GM21360 (cell line): ENCODE measurements around the gene AFF2.

Source experiments
- ATAC-seq: cut with Tn5 transposase; IDR thresholded peaks from one replicate; pipeline ENCODE4 v1.9.1; 2021; ENCODE audit warnings: mild to moderate bottlenecking, moderate library complexity; ENCODE audit not compliant: unreplicated experiment

The AFF2 gene

DNA sequence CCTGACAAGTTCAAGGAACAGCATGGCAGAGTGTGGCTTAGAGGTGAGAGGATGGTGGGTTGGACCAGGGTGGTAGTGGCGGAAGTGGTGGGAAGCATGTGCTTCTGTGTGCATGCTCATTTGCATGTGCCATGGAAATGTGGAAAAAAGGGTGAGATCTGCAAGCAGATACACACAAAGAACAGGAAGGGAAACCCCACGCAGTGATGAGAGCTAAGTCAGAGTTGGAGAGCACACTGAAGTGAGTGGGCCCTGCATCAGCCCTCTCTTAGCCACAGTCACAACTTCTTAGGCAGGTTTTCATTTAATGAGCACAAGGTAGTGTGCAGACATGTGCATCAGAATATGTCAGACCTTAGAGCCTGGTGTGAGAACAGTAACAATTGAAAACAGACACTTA lies 483.8 kb downstream of the AFF2 start:
- ATAC-seq, result no peak

- no peak for ATAC-seq
Observed at GRCh38 chrX:148991502-148991901, 491.1 kb downstream of the AFF2 start.

GRCh38 chrX:148995661-148996060 lies 495.2 kb downstream of the AFF2 start:
- ATAC-seq, result no peak

DNA sequence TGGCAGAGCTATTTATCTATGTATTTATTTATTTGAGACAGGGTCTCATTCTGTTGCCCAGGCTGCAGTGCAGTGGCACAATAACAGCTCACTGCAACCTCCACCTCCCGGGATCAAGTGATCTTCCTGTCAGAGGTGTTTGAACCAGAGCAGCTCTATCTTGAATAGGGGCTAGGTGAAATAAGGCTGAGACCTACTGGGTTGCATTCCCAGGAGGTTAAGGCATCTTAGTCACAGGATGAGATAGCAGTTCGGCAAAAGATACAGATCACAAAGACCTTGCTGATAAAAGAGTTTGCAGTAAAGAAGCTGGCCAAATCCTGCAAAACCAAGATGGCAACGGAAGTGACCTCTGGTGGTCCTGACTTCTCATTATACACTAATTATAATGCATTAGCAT lies 501.9 kb downstream of the AFF2 start:
- no peak for ATAC-seq

DNA sequence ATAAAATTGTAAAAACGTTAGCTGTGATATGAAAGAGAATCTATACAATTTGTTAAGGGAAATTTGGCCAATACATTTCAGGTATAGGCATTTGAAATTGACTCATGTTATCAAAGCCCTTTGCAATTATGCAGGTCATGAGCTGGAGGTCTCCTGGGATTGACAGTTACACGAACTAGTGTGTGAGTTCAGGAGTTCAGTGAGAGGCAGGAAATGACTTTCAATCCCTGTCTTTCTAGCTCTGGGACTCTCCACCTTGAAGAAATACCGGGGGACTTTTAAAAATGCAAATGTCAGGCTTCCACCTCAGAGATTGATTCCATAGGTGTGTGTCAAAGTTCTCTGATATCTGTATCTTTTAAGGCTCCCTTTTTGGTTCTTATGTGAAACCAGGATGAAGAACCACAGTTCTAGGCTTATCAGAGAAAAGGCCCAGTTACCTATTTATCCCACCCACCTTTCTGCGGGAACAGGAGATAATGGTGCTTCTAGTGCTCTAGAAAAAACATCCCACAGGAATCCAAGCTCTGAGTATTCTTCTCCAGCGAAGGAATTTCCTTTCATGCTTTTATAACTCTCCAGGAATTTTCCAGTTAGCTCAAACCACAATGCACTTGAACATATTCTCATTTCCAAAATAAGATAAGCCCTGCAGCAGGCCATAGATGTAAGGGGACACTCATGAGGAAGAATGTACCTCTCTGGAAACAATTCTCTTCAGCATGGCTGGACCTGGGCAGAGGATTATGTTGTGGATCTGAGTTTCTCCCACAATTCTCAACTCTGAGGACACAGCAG lies 503.6 kb downstream of the AFF2 start:
- ATAC-seq, result no peak

GRCh38 chrX:149004936-149005335 lies 504.5 kb downstream of the AFF2 start:
- ATAC-seq, result no peak

GRCh38 chrX:149006235-149006634 lies 505.8 kb downstream of the AFF2 start:
- ATAC-seq, result no peak

GRCh38 chrX:149007423-149007822 lies 507.0 kb downstream of the AFF2 start:
- no peak for ATAC-seq

DNA sequence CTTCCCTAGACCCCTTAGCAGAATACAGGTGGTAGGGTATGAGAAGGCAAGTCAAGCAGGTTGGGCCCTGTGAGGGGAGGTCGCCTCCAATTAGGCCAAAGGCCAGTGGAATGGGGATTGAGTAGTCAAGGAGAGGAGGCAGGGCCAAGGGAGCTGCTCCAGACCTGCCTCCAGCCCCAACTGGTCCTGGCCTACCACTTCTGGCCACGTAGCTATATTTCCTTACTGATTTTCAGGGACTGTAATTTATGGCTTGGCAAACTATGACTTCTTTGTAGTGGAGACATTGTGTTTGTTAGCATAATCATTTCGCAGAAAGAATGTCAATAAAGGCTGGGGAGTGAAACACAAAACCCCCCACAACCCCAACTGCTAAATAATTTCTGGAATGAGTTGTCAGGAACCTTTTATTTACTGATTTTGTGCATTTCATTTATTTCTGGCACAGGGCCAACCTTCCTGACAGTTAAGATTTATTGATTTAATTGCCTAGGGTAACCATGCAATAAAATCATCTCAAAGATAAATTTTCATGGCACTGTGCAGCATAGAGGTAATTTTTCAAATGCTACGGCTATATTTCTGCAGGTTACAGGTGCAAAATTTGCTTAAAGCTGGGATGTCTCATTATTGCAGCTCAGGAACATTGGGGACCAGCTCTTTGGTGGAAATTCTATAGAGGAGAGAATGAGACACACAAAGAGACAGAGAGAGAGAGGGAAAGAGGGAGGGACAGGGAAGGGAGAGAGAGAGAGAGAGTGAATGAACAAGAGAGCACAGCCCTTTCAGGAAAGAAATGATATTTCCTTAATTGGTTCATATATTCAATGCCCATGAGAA lies 509.8 kb downstream of the AFF2 start:
- no peak for ATAC-seq

DNA sequence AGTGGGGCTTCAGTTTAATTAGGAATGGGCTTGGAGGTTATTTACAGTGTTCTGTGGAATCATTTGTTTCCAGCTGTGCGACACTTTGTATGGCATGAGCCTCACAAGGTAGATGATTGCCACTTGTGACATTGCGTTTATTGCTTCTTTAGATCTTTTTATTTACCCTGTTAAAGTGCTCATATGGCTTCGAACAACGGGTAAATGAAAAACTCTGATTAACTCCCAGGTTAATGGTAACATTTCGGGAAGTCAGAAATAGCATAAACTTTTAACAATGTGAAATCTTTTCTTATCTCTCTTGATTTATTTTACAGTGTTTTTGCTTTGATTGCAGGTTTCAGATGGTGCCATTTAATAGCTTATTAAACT lies 510.4 kb downstream of the AFF2 start:
- no peak for ATAC-seq

DNA sequence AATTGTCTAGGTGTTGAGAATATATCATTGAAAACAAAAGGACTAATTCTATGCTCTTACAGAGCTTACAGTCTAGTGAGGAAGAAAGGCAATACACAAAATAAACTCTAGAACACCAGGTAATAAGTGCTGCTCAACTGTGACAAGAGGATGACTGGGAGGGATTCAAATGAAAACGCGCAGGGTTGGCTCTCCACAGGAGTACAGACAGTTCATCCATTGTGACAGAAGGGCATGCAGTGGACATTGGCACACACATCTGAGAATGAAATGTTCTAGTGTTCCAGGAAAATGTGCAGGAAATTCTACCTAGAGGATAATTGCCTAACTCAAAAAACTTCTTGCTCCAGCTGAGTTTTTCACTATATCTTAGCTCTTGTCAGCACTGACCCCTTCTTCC lies 512.7 kb downstream of the AFF2 start:
- no peak for ATAC-seq

DNA sequence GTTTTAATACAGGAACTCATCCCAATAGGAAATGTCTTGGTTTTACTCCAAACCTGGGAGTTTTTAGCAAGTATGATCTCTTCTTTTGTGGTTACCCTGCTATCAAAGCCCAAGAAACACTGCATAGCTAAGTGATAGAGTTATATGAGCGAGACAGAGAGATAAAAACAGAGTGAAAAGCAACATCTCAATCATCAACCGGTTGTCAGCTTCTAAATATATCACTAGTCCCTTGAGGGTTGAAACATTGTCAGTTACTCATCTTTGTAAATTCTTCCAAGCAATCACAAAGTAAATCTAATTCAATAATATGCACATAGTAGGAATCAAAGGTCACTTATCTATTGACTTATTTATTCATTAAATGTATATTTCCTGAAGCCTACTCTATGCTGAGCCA lies 520.7 kb downstream of the AFF2 start:
- ATAC-seq, result no peak

DNA sequence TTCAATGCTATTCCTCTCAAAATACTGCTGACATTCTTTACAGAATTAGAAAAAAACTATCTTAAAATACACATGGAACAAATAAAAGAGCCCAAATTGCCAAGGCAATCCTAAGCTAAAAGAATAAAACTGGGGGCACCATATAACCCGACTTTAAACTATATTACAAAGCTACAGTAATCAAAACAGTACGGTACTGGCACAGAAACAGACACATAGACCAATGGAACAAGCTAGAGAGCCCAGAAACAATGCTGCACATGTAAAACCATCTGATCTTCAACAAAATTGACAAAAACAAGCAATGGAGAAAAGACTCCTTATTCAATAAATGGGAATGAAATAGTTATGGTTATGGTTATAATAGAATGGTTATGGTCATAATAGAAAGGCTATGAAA lies 522.1 kb downstream of the AFF2 start:
- ATAC-seq, result no peak

GRCh38 chrX:149032449-149032848 lies 532.0 kb downstream of the AFF2 start:
- no peak for ATAC-seq

- ATAC-seq, result no peak
Observed at GRCh38 chrX:149036086-149036485, 535.7 kb downstream of the AFF2 start.

GRCh38 chrX:149037281-149037870 lies 537.0 kb downstream of the AFF2 start:
- no peak for ATAC-seq

DNA sequence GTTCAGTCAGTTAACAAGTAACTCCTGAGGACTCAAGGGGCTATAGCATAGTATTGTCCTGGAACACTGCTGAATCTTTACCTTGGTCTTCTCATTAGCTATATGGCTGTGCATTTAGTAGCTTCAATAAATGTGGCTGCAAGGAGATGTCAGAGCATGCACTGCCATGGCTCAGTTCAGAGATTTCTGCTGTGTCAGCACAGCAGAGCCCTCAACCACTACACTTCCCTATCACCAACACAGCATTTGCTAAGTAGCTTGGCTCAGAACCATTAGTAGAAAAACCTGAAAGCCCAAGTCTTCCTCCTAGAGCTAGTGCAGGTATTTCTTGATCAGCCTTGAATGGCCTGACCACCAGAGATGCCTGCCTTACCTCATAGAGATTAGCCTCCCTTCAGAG lies 538.6 kb downstream of the AFF2 start:
- no peak for ATAC-seq

- no peak for ATAC-seq
Observed at GRCh38 chrX:149040873-149041535, 540.6 kb downstream of the AFF2 start.

- ATAC-seq, result no peak
Observed at GRCh38 chrX:149043401-149043800, 543.0 kb downstream of the AFF2 start.

DNA sequence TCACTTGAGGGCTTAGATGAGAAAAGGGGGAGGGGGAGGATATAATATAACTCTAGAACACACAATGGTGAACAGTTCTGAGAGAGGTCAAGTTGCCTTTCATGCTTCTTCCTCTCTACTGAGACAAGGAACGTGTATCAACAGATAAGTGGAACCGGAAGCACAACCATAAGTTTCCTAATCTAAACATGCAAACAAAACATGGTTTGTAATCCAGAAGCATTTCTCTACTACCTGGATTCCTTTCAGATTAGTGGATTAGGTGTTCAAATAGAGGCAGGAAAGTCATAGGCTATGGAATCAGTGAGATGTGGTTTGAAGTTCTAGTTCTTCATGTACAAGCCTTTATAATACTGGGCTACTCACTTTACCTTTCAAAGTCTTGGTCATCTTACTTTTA lies 544.1 kb downstream of the AFF2 start:
- no peak for ATAC-seq

GRCh38 chrX:149045645-149046210 lies 545.3 kb downstream of the AFF2 start:
- ATAC-seq, result no peak
